Measurements from ENCODE around the gene PRCD. TPM values are rescaled to one million over a fixed set of nuclear protein-coding genes. Genes with fewer than 3 reads are reported as not detected.

PRCD gene
- total RNA-seq, 4 donors from 2014 or later: 1.2 to 5.1 (median 3.8) TPM

GRCh38 chr17:76567634-76568432, 28.0 kb downstream of the PRCD start:
- Histone ChIP-seq H3K4me1 (peaks cover 13 to 18% (median 16%) of the 10 kb centered on the region in 4 donors), H3K9me3 (no peaks in the 10 kb centered on the region), H3K27me3 (peaks cover 0 to 15% (median 0%) of the 10 kb centered on the region in 4 donors), H3K36me3 (peaks cover 0 to 51% (median 31%) of the 10 kb centered on the region in 4 donors), H3K27ac (replicated peaks in 1 of 4) (no peak overlapping the region), H3K4me3 (no peak overlapping the region)
- no peak for DNase-seq (ENCODE audit: extremely low spot score)
- 73% methylated on average over 11 of the region's 14 CpGs for WGBS
- intact Hi-C loops (cut with DNase I): loop anchor here (5.0 kb wide), 1 partner anchor 59 kb away; no protein-coding TSS in a partner anchor
- TF ChIP-seq POLR2AphosphoS5 (IDR thresholded peaks at IDR 0.05) (no peak), POLR2A (IDR thresholded peaks at IDR 0.05; ENCODE audit: low read depth) (no peak), CTCF (IDR thresholded peaks at IDR 0.05) (no peak), EP300 (IDR thresholded peaks at IDR 0.05) (no peak)

- Histone ChIP-seq H3K9me3 (no peaks in the 10 kb centered on the region), H3K27me3 (peaks cover 0 to 15% (median 0%) of the 10 kb centered on the region in 4 donors), H3K4me1 (peaks cover 13 to 17% (median 14%) of the 10 kb centered on the region in 4 donors), H3K4me3 (no peak overlapping the region), H3K27ac (replicated peaks in 1 of 4) (peak overlapping the region in 1 of 4 donors; percentile 31), H3K36me3 (peaks cover 0 to 41% (median 27%) of the 10 kb centered on the region in 4 donors)
- no peak for TF ChIP-seq CTCF (IDR thresholded peaks at IDR 0.05)
- TF ChIP-seq EP300 (IDR thresholded peaks at IDR 0.05): no peak
- no peak for TF ChIP-seq POLR2AphosphoS5 (IDR thresholded peaks at IDR 0.05)
- no peak for TF ChIP-seq POLR2A (IDR thresholded peaks at IDR 0.05; ENCODE audit: low read depth)
- intact Hi-C loops (cut with DNase I): loop anchor here (5.0 kb wide), 1 partner anchor 58 kb away; no protein-coding TSS in a partner anchor
- 31% methylated on average over 19 of the region's 19 CpGs for WGBS
- DNase-seq (ENCODE audit: extremely low spot score): no peak
These were observed 29.0 kb downstream of the PRCD start for GRCh38 chr17:76568811-76569221.

- H3K4me3 ChIP-seq: no peak overlapping the region
- peak overlapping the region in 2 of 4 donors; percentile 31 to 41 for H3K27ac ChIP-seq (replicated peaks in 1 of 4)
- H3K4me1 ChIP-seq: peaks cover 13 to 17% (median 16%) of the 10 kb centered on the region in 4 donors
- H3K27me3 ChIP-seq: peaks cover 0 to 15% (median 0%) of the 10 kb centered on the region in 4 donors
- intact Hi-C loops (cut with DNase I): loop anchor here (5.0 kb wide), 1 partner anchor 58 kb away; no protein-coding TSS in a partner anchor
- H3K9me3 ChIP-seq: no peaks in the 10 kb centered on the region
- WGBS: 74% methylated on average over 10 of the region's 18 CpGs
- no peak for DNase-seq (ENCODE audit: extremely low spot score)
- TF ChIP-seq EP300 (IDR thresholded peaks at IDR 0.05) (no peak), CTCF (IDR thresholded peaks at IDR 0.05) (no peak), POLR2AphosphoS5 (IDR thresholded peaks at IDR 0.05) (peak in 1 of 2 donors; percentile 27), POLR2A (IDR thresholded peaks at IDR 0.05; ENCODE audit: low read depth) (no peak)
- H3K36me3 ChIP-seq: peaks cover 0 to 31% (median 22%) of the 10 kb centered on the region in 4 donors
These were observed 29.9 kb downstream of the PRCD start for GRCh38 chr17:76569607-76570279.

GRCh38 chr17:76570457-76570856, 30.6 kb downstream of the PRCD start:
- intact Hi-C loops (cut with DNase I): no loop called here
- H3K27ac ChIP-seq (replicated peaks in 1 of 4): peak overlapping the region in 1 of 4 donors; percentile 30

More at GRCh38 chr17:76570457-76570856, 30.6 kb downstream of the PRCD start:
- Histone ChIP-seq H3K9me3 (no peaks in the 10 kb centered on the region), H3K4me1 (peaks cover 13 to 17% (median 16%) of the 10 kb centered on the region in 4 donors), H3K4me3 (no peak overlapping the region), H3K27me3 (peaks cover 0 to 15% (median 0%) of the 10 kb centered on the region in 4 donors), H3K36me3 (peaks cover 0 to 24% (median 15%) of the 10 kb centered on the region in 4 donors)
- no peak for DNase-seq (ENCODE audit: extremely low spot score)
- WGBS: 93% methylated on average over 7 of the region's 7 CpGs
- TF ChIP-seq POLR2A (IDR thresholded peaks at IDR 0.05; ENCODE audit: low read depth) (no peak), EP300 (IDR thresholded peaks at IDR 0.05) (no peak), POLR2AphosphoS5 (IDR thresholded peaks at IDR 0.05) (no peak), CTCF (IDR thresholded peaks at IDR 0.05) (no peak)

Measured in esophagus muscularis mucosa (tissue), 4 donors.